ENCODE data around the gene DTNB.

The DTNB gene

GRCh38 chr2:25387876-25388449, 285.4 kb downstream of the DTNB start:
- DNase-seq (ENCODE audit: low read depth in 3 of 3) = no peak

DNA sequence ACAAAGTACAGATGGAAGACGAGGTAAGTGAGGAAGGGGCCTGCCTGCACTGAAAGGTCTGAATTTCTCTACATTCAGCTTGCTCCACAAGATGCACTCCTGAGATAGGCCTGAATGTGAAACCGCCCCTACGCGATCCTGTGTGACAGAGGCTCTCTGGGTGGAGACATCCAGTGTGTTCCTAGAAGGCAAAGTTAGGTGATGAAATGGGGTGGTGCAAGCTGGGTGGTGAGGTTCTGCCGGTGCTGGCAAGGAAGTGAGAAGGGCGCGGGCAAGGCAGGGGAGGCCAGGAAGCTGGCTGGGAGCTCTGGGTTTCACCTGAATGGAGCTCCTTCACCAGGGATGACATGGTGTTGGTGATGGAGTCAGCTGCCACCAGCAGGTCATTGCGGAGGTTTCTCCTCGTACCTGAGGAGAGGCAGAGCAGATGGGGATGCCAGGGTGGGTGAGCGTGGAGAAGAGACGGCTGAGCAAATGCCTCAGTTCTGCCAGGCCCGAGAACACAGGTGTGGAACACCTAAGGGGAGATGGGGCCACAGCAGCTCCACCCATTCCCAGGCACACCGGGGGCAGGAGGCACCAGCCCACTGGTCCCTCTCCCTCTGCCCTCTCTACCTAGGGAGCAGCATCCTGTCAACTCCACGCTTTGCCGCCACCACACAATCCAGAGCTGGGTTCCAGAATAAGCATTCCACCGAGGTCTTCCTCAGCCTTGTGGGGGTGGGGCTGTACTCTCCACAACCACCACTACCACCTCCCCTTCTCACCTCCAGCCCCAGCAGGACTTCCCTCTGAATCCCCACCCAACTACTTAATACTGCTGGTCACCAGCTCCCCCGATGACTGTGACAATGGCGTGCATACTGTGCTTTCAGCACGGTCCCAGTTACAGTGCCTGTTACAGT, 286.2 kb downstream of the DTNB start:
- no peak for DNase-seq (ENCODE audit: low read depth in 3 of 3)

DNA sequence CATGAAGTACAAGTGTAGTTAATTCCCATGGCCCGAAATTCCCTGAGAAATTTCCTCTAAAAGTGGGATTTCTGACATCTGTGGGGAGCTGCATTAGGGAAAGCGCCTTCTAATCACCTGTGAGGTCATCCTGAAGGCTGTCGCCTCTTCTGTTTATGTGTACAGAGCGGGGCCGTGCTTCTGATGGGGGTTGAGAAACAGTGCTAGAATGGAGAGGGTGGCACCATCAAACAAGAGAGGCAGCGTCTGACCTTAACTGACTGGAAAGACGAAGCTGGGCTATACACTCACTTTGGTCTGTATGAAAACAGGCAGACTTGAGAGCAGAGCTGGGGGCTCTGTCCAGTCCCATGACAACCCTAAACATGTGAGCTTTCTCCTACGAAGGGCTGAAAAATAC, 287.5 kb downstream of the DTNB start:
- DNase-seq (ENCODE audit: low read depth in 3 of 3) = no peak

GRCh38 chr2:25383806-25384205, 289.6 kb downstream of the DTNB start:
- no peak for DNase-seq (ENCODE audit: low read depth in 3 of 3)

DNA sequence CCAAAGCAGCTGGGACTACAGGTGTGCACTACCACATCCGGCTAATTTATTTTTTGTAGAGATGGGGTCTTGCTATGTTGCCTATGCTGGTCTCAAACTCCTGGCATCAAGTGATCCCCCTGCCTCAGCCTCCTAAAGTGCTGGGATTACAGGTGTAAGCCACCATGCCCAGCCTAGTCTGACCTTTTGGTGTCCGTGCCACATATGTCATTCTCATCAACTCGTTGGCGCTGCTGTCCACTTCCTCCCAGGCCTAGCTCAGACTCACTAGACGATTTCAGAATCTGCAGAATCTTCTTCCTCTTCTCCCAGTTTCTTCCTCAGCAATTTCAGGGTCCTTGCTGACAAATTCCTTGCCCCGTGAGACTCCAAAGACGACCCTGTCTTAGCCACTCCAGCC, 291.9 kb downstream of the DTNB start:
- no peak for DNase-seq (ENCODE audit: low read depth in 3 of 3)

- DNase-seq (ENCODE audit: low read depth in 3 of 3) = no peak
These were observed 292.6 kb downstream of the DTNB start for GRCh38 chr2:25380586-25381375.

DNA sequence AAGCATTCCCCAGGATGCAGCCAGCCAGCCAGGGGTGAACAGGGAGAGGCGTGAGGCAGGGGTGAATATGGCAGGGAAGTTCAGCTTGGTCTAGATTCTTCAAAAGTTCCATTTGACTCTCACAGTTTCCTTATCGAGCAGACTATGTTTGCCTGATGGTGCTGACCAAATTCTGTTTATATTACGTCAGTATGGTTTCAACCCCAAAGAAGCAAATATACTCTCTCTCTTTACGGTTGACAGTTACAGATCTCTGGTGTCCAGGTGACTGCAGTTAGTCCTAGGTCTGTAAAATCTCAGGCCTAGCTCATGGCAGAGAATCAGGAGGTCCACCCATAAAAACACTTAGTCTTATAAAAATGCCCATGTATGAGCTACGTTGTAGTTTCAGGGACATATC, 293.4 kb downstream of the DTNB start:
- DNase-seq (ENCODE audit: low read depth in 3 of 3) = no peak

DNA sequence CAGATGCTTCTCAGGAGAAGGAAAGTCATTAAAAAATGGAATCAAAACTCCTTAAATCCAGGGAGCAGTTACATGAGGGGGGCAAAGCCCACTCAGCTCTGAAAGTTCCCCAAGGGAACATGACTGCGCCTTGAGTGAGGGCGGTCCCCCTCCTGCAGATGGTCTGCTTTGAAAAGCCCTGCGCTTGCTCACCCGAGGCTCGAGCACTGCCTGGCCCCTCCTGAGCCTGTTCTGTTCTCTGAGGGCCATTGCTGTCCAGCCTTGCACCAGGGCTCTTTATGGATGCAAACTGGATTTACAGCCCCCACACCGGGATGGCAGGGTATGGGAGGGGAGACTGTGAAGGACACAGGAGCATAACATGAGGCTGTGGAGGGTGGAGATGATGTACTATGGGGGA, 293.8 kb downstream of the DTNB start:
- DNase-seq (ENCODE audit: low read depth in 3 of 3) = no peak

DNA sequence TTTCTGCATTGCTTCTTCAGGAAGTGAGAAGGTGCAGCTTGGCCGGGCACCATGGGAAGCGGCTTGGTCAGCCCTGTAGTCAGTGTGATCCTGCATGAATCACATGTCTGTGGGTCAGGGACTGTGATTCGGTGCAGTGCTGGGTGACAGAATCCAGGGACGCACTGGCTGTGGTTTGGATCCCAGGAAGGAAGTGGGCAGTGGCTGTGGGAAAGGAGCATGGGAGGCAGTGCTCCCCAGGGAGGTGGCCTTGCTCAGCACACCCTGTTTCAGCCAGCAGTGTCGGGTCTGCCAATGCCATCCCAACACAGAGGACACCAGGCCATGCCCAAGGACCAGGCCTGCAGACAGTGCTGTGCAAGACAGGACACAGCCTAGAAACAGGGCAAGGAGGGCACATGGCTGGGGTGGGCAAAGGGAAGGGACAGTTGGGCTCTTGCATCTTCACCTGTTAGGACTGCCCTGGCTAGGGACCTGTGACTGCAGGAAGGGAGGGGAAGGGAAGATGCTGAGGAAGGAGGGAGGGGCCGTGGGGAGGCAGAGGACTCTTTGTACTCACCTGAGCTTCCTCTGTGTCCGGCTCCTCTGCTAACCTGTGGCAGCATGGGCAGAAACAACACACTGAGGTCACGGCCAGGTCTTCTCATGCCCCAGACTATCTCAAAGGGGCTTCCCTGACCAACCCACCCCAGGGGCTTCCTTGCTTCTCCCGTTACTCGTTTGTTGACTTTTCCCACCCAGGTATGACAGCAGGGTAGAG, 294.5 kb downstream of the DTNB start:
- DNase-seq (ENCODE audit: low read depth in 3 of 3) = no peak

GRCh38 chr2:25377822-25378421, 295.5 kb downstream of the DTNB start:
- DNase-seq (ENCODE audit: low read depth in 3 of 3) = no peak

DNA sequence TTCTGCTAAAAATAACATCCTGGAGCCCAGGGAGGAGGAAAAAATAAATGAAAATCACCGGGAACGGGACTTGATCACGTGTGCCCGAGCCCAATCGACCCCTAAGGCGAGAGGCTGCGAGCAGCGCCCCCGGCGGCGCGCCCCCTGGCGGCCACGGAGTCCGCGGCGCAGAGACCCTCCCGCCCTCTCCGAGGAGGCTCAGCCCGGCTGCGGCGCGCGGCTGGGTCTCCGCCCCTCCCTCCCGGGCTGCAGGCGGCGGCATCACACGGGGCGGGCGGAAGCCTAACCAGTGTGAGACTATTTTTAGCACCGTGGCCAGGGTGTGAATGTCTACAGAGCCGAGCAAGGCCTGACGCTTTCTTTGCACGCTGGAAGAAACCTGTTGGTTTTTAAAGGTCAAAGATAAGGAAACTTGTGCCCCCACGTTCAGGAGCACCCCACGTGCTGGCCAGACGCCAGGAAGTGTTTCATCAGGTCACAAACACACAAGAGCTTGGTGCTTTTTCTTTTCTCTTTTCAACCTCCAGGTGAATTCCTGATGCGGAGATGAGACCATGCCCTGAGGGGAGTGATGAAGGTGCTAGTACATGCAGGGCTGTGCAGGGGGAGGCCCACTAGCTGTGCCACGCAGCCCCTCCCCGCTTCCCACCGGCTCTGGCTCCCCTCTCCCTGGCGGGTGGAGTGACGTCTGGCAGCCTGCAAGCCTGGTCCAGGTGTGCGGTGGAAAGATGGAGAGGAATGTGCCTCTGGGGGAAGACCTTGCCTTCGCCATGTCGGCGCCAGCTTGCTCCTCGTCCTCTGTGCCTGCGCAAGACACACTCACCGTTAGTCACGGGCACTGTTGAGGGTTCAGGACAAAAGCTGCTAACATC, 296.4 kb downstream of the DTNB start:
- peak; percentile 86 to 91 (median 89) for DNase-seq (ENCODE audit: low read depth in 3 of 3)

- no peak for DNase-seq (ENCODE audit: low read depth in 3 of 3)
These were observed 297.3 kb downstream of the DTNB start for GRCh38 chr2:25375989-25376545.

DNA sequence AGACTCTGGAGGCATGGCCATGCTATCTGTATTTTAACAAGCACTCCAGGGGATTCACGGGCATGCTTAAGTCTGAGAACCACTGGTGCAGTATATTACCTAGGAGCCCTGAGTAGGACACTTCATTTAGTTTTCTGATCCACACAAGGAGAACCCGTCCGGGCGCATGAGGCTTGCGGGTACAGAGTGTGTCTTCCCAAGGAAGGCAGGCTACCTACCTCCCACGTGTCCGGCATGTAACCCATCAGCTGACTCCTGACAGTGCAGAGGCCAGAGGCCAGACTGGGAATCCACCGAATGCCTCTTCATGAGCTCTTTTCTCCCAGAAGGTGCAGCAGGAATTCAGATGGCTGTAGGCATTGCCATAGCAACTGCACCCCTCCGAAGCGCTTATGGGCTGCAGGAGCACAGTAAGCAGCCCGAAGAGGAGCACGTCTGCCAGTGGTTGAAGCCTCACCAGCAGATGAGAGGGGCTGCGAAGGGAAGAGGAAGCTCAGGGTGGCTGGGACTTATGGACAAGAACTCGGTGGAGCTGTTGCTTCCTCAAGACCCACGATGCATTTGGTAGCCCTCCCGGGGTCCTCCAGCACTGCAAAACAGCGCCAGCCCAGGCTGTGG, 297.9 kb downstream of the DTNB start:
- no peak for DNase-seq (ENCODE audit: low read depth in 3 of 3)

DNA sequence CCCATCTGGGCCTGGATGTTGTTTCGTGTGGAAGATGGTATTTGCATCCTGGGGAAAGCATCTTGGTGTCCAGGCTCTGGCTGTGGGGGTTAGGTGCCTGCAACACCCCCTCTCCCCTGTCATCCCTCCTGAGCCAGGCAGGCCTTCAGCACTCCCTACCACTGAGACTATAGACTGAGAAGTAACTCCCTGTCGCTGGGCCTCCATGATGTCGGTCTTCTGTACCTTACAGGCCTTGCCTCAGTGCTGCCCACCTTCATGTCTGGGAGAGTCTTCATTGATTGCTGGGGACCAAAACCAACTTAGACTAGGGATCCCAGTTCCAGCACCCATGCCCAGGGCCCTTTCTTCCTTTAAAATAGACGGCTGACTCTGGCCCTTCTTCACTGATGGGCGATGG, 298.6 kb downstream of the DTNB start:
- no peak for DNase-seq (ENCODE audit: low read depth in 3 of 3)

DNA sequence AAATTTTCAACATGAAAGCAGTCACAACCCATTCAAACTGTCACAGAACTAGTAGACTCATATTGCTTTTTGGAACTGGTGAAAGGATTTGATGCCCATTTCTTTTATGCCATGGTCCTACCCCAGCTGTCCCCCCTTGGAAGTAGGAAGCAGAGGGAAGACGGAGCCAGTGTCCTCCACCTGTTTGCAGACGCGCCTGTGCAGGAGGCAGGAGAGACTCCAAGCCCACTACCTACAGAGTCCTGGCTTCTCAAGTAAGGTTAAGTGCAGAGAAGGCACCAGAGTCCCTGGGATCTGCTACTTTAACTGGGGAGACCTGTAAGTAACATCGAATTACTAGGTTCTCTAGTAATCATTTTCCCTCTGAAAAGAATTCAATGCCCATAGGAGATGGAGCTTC, 299.0 kb downstream of the DTNB start:
- DNase-seq (ENCODE audit: low read depth in 3 of 3) = no peak

DNA sequence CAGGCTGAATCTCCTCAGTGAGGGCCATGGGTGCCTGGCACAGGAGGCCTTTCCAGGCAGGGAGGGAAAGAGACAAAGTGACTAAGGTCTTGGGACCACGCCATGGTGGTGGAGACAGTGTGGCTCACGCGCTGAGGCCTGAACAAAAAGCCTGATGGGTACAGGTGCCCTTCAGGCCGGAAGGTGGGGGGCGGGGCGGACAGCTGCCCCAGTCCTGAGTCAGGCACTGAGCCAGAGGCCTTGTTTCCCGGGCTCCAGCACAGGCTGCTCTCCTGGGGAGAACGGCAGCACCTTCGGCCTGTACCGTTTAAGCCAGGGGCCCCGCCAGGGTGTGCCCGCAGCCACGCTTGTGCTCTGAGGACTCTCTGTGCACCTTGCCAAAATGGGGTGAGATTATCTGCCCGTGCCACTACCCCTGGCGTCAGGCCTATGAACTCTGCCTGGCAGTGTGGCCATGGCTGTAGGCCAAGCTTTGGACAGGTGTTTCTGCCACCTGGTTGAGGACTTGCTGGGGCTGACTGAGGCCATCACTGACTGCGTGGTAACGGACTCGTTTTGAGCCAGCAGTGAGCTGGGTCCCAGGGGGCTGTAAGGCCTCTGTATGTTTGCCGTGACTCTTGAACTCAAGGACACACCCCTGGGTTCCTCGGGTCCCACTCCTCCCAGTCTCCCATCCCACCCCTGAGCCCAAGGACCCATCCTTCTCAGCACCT, 300.0 kb downstream of the DTNB start:
- no peak for DNase-seq (ENCODE audit: low read depth in 3 of 3)

DNA sequence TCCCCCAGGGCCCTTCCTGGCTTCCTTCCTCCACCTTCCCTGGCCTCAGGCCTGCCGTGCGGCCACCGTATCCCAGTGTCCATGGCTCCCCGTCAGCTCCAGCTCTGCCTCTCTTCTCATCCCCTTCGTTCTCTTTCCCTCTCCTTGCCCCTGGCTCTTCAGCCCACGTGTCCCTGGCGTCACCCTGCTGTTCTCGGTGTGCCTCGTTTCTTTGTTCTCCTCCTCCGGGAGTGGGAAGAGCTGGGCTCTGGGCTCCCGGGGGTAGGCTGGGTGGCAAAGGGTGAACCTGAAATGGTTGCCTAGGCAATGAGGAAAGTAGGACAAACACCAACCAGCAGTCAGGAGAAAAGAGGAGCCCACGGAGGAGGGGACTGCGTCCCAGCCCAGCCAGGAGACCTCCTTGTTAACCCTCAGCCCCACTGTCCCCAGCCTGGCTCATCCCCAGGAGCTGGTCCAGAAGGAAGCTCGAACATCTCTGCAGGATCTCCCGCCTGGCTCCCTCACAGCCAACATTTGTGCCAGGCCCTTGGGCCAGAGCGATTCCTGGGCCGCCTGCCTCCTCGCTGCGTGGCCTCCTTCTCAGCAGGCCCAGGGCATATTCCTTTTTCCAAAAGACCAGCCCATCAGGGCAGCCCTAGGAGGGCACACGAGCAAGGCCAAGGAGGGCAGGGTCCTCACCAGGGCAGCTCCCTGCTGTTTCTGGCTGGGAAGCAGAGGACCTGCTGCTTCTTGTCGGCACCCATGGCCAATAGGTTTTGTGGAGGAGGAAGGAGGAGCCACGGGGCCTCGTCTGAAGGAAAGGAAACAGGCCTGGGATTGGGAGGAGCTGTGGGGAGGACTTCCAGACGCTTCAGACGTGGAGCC, 300.7 kb downstream of the DTNB start:
- DNase-seq (ENCODE audit: low read depth in 3 of 3) = no peak
